HEK293T (cell line): ENCODE data around the gene FGD5.

Experiments used
- ARNT ChIP-seq: fragments of 450-650 bp; IDR thresholded peaks from 2 replicates; pipeline ENCODE4 v1.6.1; 2017; ENCODE audit warnings: mild to moderate bottlenecking
- ELF4 ChIP-seq: fragments of 450-650 bp; IDR thresholded peaks from 2 replicates; pipeline ENCODE4 v1.6.1; 2017; ENCODE audit warnings: antibody characterized with exemption
- FOXA1 ChIP-seq: fragments of 450-650 bp; IDR thresholded peaks from 2 replicates; pipeline ENCODE4 v1.6.1; 2016; ENCODE audit warnings: mild to moderate bottlenecking
- HDGF ChIP-seq: fragments of 450-650 bp; IDR thresholded peaks from 2 replicates; pipeline ENCODE4 v1.6.1; 2017; ENCODE audit warnings: antibody characterized with exemption, borderline replicate concordance
- L3MBTL2 ChIP-seq: fragments of 450-650 bp; conservative IDR thresholded peaks from 2 replicates; pipeline ENCODE4 v1.6.1; 2016; ENCODE audit warnings: mild to moderate bottlenecking
- NFRKB ChIP-seq: fragments of 450-650 bp; IDR thresholded peaks from 2 replicates; pipeline ENCODE4 v1.6.1; 2016; ENCODE audit warnings: mild to moderate bottlenecking, moderate library complexity
- SP1 ChIP-seq: fragments of 450-650 bp; IDR thresholded peaks from 2 replicates; pipeline ENCODE4 v1.6.1; 2017
- ZNF384 ChIP-seq: fragments of 450-650 bp; IDR thresholded peaks from 2 replicates; pipeline ENCODE4 v1.6.1; 2016

DNA sequence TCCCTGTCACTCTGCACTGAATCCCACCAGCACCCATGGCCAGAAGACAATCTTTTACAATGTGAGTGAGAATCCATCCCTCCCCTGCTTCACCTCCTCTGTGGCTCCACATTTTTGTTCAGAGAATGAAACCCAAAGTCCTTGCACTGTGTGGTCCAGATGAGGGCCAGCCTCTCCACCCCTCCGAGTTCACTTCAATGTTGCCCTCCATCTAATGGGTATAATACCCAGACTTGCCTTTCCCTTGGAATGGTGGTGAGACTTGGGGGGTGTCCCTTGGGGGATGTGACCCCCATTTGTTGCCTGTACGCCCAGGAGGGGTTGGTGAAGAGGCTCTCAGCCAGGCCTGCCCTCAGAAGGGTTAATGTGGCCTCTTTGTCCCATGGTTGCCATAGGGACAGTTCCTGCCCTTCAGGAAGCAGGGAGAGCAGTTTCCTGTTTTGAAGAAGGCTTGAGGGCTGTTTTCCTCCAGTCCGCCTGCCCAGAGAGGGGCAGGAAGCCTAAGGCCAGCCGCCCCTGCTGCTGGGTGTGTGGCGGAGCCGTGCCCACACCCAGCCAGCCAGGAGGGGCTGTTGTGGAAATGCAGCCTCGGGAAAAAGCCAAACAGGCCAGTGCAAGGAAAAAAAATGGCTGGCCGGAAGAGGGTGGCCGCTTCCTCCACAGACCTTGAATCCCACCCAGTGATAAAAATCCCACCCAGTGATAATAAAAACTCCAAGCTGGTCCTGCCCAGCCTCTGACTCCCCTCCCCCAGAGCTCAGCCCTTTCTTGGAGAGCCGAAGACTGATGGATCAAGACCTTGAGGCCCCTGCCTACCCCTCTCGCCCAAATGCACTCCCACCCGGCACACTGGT lies 14.6 kb upstream of the FGD5 start:
- TF ChIP-seq HDGF (no peak), SP1 (no peak), ZNF384 (no peak), ELF4 (no peak), ARNT (no peak), FOXA1 (no peak), L3MBTL2 (no peak), NFRKB (no peak)
